OCI-LY3 (cell line): ENCODE data around the gene SIK2.

ENCODE experiments used
- H2AFZ ChIP-seq: fragments of 200-600, 300-600 bp; shearing (Covaris generic); 2 replicates; pipeline ENCODE4 v1.6.0; 2014; ENCODE audit warnings: antibody characterized with exemption, low read depth, low read length
- H3K27ac ChIP-seq: fragments of 200-600, 300-600 bp; sonication (generic); 2 replicates; pipeline ENCODE4 v1.5.1; 2014; ENCODE audit warnings: mild to moderate bottlenecking, low read length, moderate library complexity, mixed read lengths
- H3K27me3 ChIP-seq: fragments of 200-600, 300-600 bp; sonication (generic); 2 replicates; pipeline ENCODE4 v1.6.1; 2014; ENCODE audit warnings: low read depth, low read length, mixed read lengths
- H3K36me3 ChIP-seq: fragments of 200-600, 300-600 bp; sonication (generic); replicated peaks from 2 replicates; pipeline ENCODE3; 2014; ENCODE audit warnings: low read depth, low read length, mixed read lengths
- H3K4me1 ChIP-seq: fragments of 300-600, 200-600 bp; sonication (generic); 2 replicates; pipeline ENCODE4 v1.6.1; 2014; ENCODE audit warnings: low read length, mixed read lengths
- H3K4me2 ChIP-seq: fragments of 200-600, 300-600 bp; sonication (generic); 2 replicates; pipeline ENCODE4 v1.6.1; 2014; ENCODE audit warnings: low read length, mixed read lengths
- H3K4me3 ChIP-seq: fragments of 300-600, 200-600 bp; sonication (generic); 2 replicates; pipeline ENCODE4 v1.5.1; 2014; ENCODE audit warnings: antibody characterized with exemption, mild to moderate bottlenecking, low read length, moderate library complexity
- H3K79me2 ChIP-seq: fragments of 300-600, 200-600 bp; shearing (Covaris generic); 2 replicates; pipeline ENCODE4 v1.6.1; 2014; ENCODE audit warnings: mild to moderate bottlenecking, low read length, mixed read lengths
- H3K9ac ChIP-seq: fragments of 300-600, 200-600 bp; shearing (Covaris generic); 2 replicates; pipeline ENCODE4 v1.6.0; 2014; ENCODE audit warnings: mild to moderate bottlenecking, low read length, moderate library complexity
- H3K9me3 ChIP-seq: fragments of 200-600, 300-600 bp; shearing (Covaris generic); 2 replicates; pipeline ENCODE4 v1.6.1; 2014; ENCODE audit warnings: low read length, mixed read lengths; ENCODE audit not compliant: insufficient read depth
- H4K20me1 ChIP-seq: fragments of 200-600, 300-600 bp; sonication (generic); 2 replicates; pipeline ENCODE4 v1.6.1; 2016; ENCODE audit warnings: low read length, mixed read lengths; ENCODE audit not compliant: insufficient read depth
- EZH2phosphoT487 ChIP-seq: fragments of 200-600 bp; shearing (Covaris generic); IDR thresholded peaks from 2 replicates; pipeline ENCODE4 v1.6.1; 2018; ENCODE audit warnings: antibody characterized with exemption, mixed run types, low read depth
- TF ChIP-seq, protein P1 (sequence below): fragments of 200-600, 300-600 bp; sonication (generic); IDR thresholded peaks from 2 replicates; pipeline ENCODE4 v1.5.1; 2014; ENCODE audit warnings: antibody characterized with exemption, low read length, low read depth

SIK2 gene

GRCh38 chr11:111680486-111681175 is 78.4 kb downstream of the SIK2 start:
- no peak overlapping the region for H3K4me2 ChIP-seq
- no peak overlapping the region for H2AFZ ChIP-seq
- peaks cover 2% of the 10 kb centered on the region; the same call in 1 of the 2 replicates for H4K20me1 ChIP-seq
- H3K4me1 ChIP-seq, result no peaks in the 10 kb centered on the region
- H3K79me2 ChIP-seq, result no peaks in the 10 kb centered on the region
- H3K9ac ChIP-seq, result no peak overlapping the region
- TF ChIP-seq, protein P1, sequence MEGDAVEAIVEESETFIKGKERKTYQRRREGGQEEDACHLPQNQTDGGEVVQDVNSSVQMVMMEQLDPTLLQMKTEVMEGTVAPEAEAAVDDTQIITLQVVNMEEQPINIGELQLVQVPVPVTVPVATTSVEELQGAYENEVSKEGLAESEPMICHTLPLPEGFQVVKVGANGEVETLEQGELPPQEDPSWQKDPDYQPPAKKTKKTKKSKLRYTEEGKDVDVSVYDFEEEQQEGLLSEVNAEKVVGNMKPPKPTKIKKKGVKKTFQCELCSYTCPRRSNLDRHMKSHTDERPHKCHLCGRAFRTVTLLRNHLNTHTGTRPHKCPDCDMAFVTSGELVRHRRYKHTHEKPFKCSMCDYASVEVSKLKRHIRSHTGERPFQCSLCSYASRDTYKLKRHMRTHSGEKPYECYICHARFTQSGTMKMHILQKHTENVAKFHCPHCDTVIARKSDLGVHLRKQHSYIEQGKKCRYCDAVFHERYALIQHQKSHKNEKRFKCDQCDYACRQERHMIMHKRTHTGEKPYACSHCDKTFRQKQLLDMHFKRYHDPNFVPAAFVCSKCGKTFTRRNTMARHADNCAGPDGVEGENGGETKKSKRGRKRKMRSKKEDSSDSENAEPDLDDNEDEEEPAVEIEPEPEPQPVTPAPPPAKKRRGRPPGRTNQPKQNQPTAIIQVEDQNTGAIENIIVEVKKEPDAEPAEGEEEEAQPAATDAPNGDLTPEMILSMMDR, result no peak
- no peak for TF ChIP-seq EZH2phosphoT487
- H3K9me3 ChIP-seq, result no peaks in the 10 kb centered on the region
- no peaks in the 10 kb centered on the region for H3K27me3 ChIP-seq
- no peak overlapping the region for H3K4me3 ChIP-seq
- no peak overlapping the region for H3K27ac ChIP-seq
- H3K36me3 ChIP-seq, result peaks cover 3% of the 10 kb centered on the region

DNA sequence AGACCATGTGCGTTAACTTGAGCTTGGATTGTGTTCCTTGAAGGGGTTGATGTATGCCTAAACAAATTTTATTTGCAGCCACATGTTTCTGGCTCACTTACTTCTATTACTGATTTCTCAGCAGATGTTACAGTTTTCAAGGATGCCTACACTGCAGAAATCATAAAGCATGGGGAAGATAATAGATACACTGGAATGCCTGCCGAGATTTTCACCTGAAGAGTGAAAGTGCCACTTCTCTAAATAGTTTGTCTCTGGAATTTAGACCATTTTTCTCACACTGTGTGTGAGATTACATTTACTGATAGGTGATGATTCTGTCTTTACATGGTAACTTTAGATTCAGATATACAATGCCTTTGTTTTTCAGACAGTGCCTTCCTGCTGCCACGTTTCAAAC is 81.6 kb downstream of the SIK2 start:
- no peak overlapping the region for H3K27ac ChIP-seq
- no peaks in the 10 kb centered on the region for H3K79me2 ChIP-seq
- no peaks in the 10 kb centered on the region for H3K9me3 ChIP-seq
- H3K27me3 ChIP-seq, result no peaks in the 10 kb centered on the region
- H3K4me1 ChIP-seq, result no peaks in the 10 kb centered on the region
- H3K4me2 ChIP-seq, result no peak overlapping the region
- H3K36me3 ChIP-seq, result peaks cover 6% of the 10 kb centered on the region
- no peak overlapping the region for H3K4me3 ChIP-seq
- H2AFZ ChIP-seq, result no peak overlapping the region
- no peaks in the 10 kb centered on the region for H4K20me1 ChIP-seq
- no peak overlapping the region for H3K9ac ChIP-seq
- TF ChIP-seq, protein P1, result no peak

GRCh38 chr11:111684251-111684650 is 82.0 kb downstream of the SIK2 start:
- Histone ChIP-seq H3K36me3 (peaks cover 8% of the 10 kb centered on the region), H3K4me3 (no peak overlapping the region), H3K79me2 (no peaks in the 10 kb centered on the region), H3K9me3 (no peaks in the 10 kb centered on the region), H4K20me1 (no peaks in the 10 kb centered on the region), H3K27ac (no peak overlapping the region), H3K4me2 (no peak overlapping the region), H2AFZ (no peak overlapping the region), H3K4me1 (no peaks in the 10 kb centered on the region), H3K27me3 (no peaks in the 10 kb centered on the region), H3K9ac (no peak overlapping the region)
- TF ChIP-seq EZH2phosphoT487, result no peak
- TF ChIP-seq, protein P1, result no peak

DNA sequence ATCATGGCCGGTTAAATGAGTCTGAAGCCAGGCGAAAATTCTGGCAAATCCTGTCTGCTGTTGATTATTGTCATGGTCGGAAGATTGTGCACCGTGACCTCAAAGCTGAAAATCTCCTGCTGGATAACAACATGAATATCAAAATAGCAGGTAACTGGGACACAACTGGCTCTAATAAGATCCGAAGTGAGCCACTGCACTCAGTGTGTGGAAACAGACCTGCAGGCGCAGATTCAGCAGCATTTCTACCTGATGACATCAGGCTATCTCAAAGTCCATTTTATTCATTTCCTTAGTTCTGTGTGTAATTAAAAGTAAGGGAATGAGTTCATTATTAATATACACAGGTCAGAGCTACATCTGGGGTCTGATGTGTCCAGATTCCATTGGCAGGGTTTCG is 85.8 kb downstream of the SIK2 start:
- Histone ChIP-seq H2AFZ (no peak overlapping the region), H3K4me2 (no peak overlapping the region), H3K9ac (no peak overlapping the region), H4K20me1 (no peaks in the 10 kb centered on the region; the same call in 1 of the 2 replicates), H3K4me3 (no peak overlapping the region), H3K9me3 (no peaks in the 10 kb centered on the region), H3K79me2 (no peaks in the 10 kb centered on the region), H3K36me3 (peaks cover 8% of the 10 kb centered on the region), H3K27ac (no peak overlapping the region), H3K27me3 (no peaks in the 10 kb centered on the region), H3K4me1 (no peaks in the 10 kb centered on the region)
- TF ChIP-seq, protein P1, result no peak
- TF ChIP-seq EZH2phosphoT487, result no peak
